H1 (cell line): ENCODE results near the gene EPG5. TPM values are rescaled to one million over a fixed set of nuclear protein-coding genes. Genes with fewer than 3 reads are reported as not detected.
A peak's percentile ranks its signal among the peaks of the same experiment; 100 is the strongest.

Source experiments
- CTCF ChIA-PET: fragments of 300-600 bp; sonication (Branson Sonifier 250); formaldehyde crosslinking; loops from one replicate; lab custom pipeline; 2021; ENCODE audit not compliant: partially characterized antibody; lab: Charles Lee
- POLR2A ChIA-PET: fragments of 300-600 bp; sonication (Branson Sonifier 250); formaldehyde crosslinking; loops from one replicate; lab custom pipeline; 2021; ENCODE audit warnings: inconsistent platforms; ENCODE audit not compliant: partially characterized antibody; lab: Charles Lee
- DNase-seq, 2 experiments: peaks; one replicate each; pipeline versions ENCODE4 v3.0.0 to v3.0.0-alpha.2; 2010 to 2022; ENCODE audit warnings: low spot score in 2 of 2, low read depth in 1 of 2, mixed read lengths in 1 of 2
- FAIRE-seq: peaks from 2 replicates; lab custom pipeline; 2011; peaks lifted over from hg19 to GRCh38; lab: Jason Lieb, UNC
- H2AFZ ChIP-seq: 2 replicates; pipeline ENCODE4 v1.8.1; 2012; ENCODE audit warnings: low read length, inconsistent platforms
- H2AK5ac ChIP-seq: 2 replicates; pipeline ENCODE4 v1.6.1; 2013; ENCODE audit warnings: low read depth, low read length
- H2BK120ac ChIP-seq: replicated peaks from 2 replicates; pipeline ENCODE3; 2013; ENCODE audit warnings: low read depth, low read length, inconsistent platforms
- H2BK12ac ChIP-seq: 2 replicates; pipeline ENCODE4 v1.6.1; 2013; ENCODE audit warnings: low read depth, low read length
- H2BK15ac ChIP-seq: 2 replicates; pipeline ENCODE4 v1.6.1; 2013; ENCODE audit warnings: low read length
- H2BK20ac ChIP-seq: 2 replicates; pipeline ENCODE4 v1.6.1; 2013; ENCODE audit warnings: low read length
- H2BK5ac ChIP-seq: 2 replicates; pipeline ENCODE4 v1.6.1; 2013; ENCODE audit warnings: low read depth, low read length
- H3K14ac ChIP-seq: 2 replicates; pipeline ENCODE4 v1.6.1; 2013; ENCODE audit warnings: inconsistent platforms; ENCODE audit not compliant: insufficient read length
- H3K18ac ChIP-seq: 2 replicates; pipeline ENCODE4 v1.6.1; 2013; ENCODE audit warnings: low read length; ENCODE audit errors: extremely low read depth
- H3K23ac ChIP-seq: 2 replicates; pipeline ENCODE4 v1.6.1; 2013; ENCODE audit warnings: inconsistent platforms; ENCODE audit not compliant: insufficient read length
- H3K23me2 ChIP-seq: 2 replicates; pipeline ENCODE4 v1.6.1; 2013; ENCODE audit warnings: low read depth, low read length
- H3K27ac ChIP-seq: 2 replicates; pipeline ENCODE4 v1.6.1; 2011; ENCODE audit warnings: low read depth, low read length, inconsistent platforms
- H3K27me3 ChIP-seq, 4 experiments: replicated peaks in 1 of 4; 1 replicate in 1 of 4; 2 replicates in 3 of 4; pipeline versions ENCODE4 v1.6.1 to v1.8.1; 2011 to 2013; ENCODE audit warnings: low read length in 3 of 4, mild to moderate bottlenecking in 3 of 4, inconsistent platforms in 2 of 4, mixed read lengths in 2 of 4, moderate library complexity in 1 of 4; ENCODE audit not compliant: control insufficient read depth in 3 of 4, insufficient read depth in 3 of 4; ENCODE audit errors: extremely low read depth in 1 of 4
- H3K36me3 ChIP-seq, 4 experiments: 2 replicates each; pipeline versions ENCODE4 v1.6.1 to v1.8.1; 2011 to 2013; ENCODE audit warnings: mild to moderate bottlenecking in 4 of 4, low read length in 3 of 4, moderate library complexity in 2 of 4, control low read depth in 1 of 4, inconsistent platforms in 1 of 4; ENCODE audit not compliant: insufficient read depth in 4 of 4, control insufficient read depth in 2 of 4
- H3K4ac ChIP-seq: replicated peaks from 2 replicates; pipeline ENCODE3; 2013; ENCODE audit warnings: low read length, low read depth, mixed read lengths, inconsistent platforms; ENCODE audit not compliant: insufficient read length
- H3K4me1 ChIP-seq, 4 experiments: replicated peaks in 1 of 4; 1 replicate in 1 of 4; 2 replicates in 3 of 4; pipeline versions ENCODE4 v1.6.1 to v1.8.1; 2011 to 2013; ENCODE audit warnings: low read length in 3 of 4, inconsistent platforms in 2 of 4, mixed read lengths in 1 of 4; ENCODE audit not compliant: insufficient read depth in 4 of 4, control insufficient read depth in 3 of 4
- H3K4me2 ChIP-seq, 2 experiments: 2 replicates each; pipeline versions ENCODE4 v1.6.1 to v1.8.1; 2011 to 2013; ENCODE audit warnings: low read depth in 2 of 2, low read length in 2 of 2, control low read depth in 1 of 2, inconsistent platforms in 1 of 2, mild to moderate bottlenecking in 1 of 2; ENCODE audit not compliant: insufficient read depth in 1 of 2
- H3K4me3 ChIP-seq, 4 experiments: fragments of 200-600, 300-600 bp in 1 of 4; sonication (generic), shearing (Covaris generic), sonication (Bioruptor Twin) in 1 of 4; 2 replicates each; pipeline versions ENCODE4 v1.5.1 to v1.8.1; 2011 to 2016; ENCODE audit warnings: low read length in 4 of 4, low read depth in 3 of 4, control low read depth in 2 of 4, inconsistent platforms in 2 of 4, mild to moderate bottlenecking in 2 of 4, mixed read lengths in 1 of 4, moderate library complexity in 1 of 4; ENCODE audit not compliant: insufficient read depth in 2 of 4; ENCODE audit errors: extremely low read depth in 1 of 4
- H3K56ac ChIP-seq: replicated peaks from 2 replicates; pipeline ENCODE3; 2013; ENCODE audit warnings: low read depth, mild to moderate bottlenecking, mixed read lengths, low read length, inconsistent platforms; ENCODE audit not compliant: insufficient read length
- H3K79me1 ChIP-seq: 2 replicates; pipeline ENCODE4 v1.6.1; 2013; ENCODE audit warnings: low read depth, low read length, control low read depth
- H3K79me2 ChIP-seq, 2 experiments: 2 replicates each; pipeline versions ENCODE4 v1.6.1 to v1.8.1; 2012 to 2013; ENCODE audit warnings: low read length in 2 of 2, mild to moderate bottlenecking in 2 of 2, inconsistent platforms in 1 of 2; ENCODE audit not compliant: insufficient read depth in 2 of 2, control insufficient read depth in 1 of 2
- H3K9ac ChIP-seq, 4 experiments: replicated peaks in 1 of 4; 1 replicate in 1 of 4; 2 replicates in 3 of 4; pipeline versions ENCODE4 v1.6.1 to v1.8.1; 2011 to 2013; ENCODE audit warnings: low read depth in 3 of 4, low read length in 3 of 4, control low read depth in 2 of 4, mild to moderate bottlenecking in 2 of 4, moderate library complexity in 2 of 4, inconsistent platforms in 1 of 4; ENCODE audit errors: extremely low read depth in 1 of 4
- H3K9me3 ChIP-seq, 2 experiments: 2 replicates each; pipeline versions ENCODE4 v1.6.1 to v1.8.1; 2012 to 2013; ENCODE audit warnings: mild to moderate bottlenecking in 2 of 2, moderate library complexity in 2 of 2, control low read depth in 1 of 2, inconsistent platforms in 1 of 2, low read depth in 1 of 2, low read length in 1 of 2, mixed read lengths in 1 of 2; ENCODE audit not compliant: insufficient read depth in 2 of 2
- H4K20me1 ChIP-seq, 2 experiments: replicated peaks in 1 of 2; 2 replicates each; pipeline versions ENCODE3 to v1.8.1; 2011 to 2013; ENCODE audit warnings: inconsistent platforms in 2 of 2, low read length in 2 of 2, mild to moderate bottlenecking in 1 of 2; ENCODE audit not compliant: insufficient read depth in 2 of 2, control insufficient read depth in 1 of 2
- H4K5ac ChIP-seq: 2 replicates; pipeline ENCODE4 v1.6.1; 2013; ENCODE audit warnings: low read length, low read depth, mixed read lengths, inconsistent platforms; ENCODE audit not compliant: insufficient read length
- H4K8ac ChIP-seq: 2 replicates; pipeline ENCODE4 v1.8.0; 2013; ENCODE audit warnings: mild to moderate bottlenecking, moderate library complexity, low read length, inconsistent platforms; ENCODE audit not compliant: insufficient read depth; ENCODE audit errors: extremely low read depth
- H4K91ac ChIP-seq: replicated peaks from 2 replicates; pipeline ENCODE3; 2013; ENCODE audit warnings: low read length, mixed read lengths, inconsistent platforms; ENCODE audit not compliant: insufficient read length
- CHD2 ChIP-seq: IDR thresholded peaks from 2 replicates; pipeline ENCODE4 v1.6.1; 2012; ENCODE audit warnings: low read length, improper control_type of control experiment
- CREB1 ChIP-seq: IDR thresholded peaks from 2 replicates; pipeline ENCODE4 v1.6.1; 2012; ENCODE audit warnings: inconsistent platforms
- KDM4A ChIP-seq: IDR thresholded peaks from one replicate; pipeline ENCODE4 v1.7.1; 2012; ENCODE audit warnings: low read depth, mild to moderate bottlenecking, moderate library complexity, low read length, inconsistent platforms; ENCODE audit not compliant: severe bottlenecking
- RAD21 ChIP-seq, 2 experiments: IDR thresholded peaks in 1 of 2; conservative IDR thresholded peaks in 1 of 2; 2 replicates each; pipeline ENCODE4 v1.6.1; 2011; ENCODE audit warnings: low read depth in 2 of 2, low read length in 2 of 2, improper control_type of control experiment in 1 of 2, inconsistent platforms in 1 of 2, mild to moderate bottlenecking in 1 of 2, moderate library complexity in 1 of 2
- WGBS, 2 experiments: shearing (Covaris generic) in 1 of 2; methylation state at CpG; one replicate each; pipeline versions ENCODE4 v1.1.6 to v1.1.7; 2013 to 2015; ENCODE audit warnings: low lambda C conversion rate in 2 of 2, mixed read lengths in 2 of 2, inconsistent platforms in 1 of 2, low coverage in 1 of 2, missing lambda C conversion rate in 1 of 2; ENCODE audit not compliant: insufficient replicate concordance in 2 of 2, insufficient coverage in 1 of 2, insufficient read length in 1 of 2; ENCODE audit errors: extremely low coverage in 1 of 2, missing lambda C conversion rate in 1 of 2; 5-methylcytosine and 5-hydroxymethylcytosine counted together
- polyA plus RNA-seq, 7 experiments: library from polyadenylated mRNA; depleted of rRNA in 3 of 7; stranded (reverse) in 5 of 7; unstranded in 2 of 7; fragments of >200 nt in 5 of 7; fragments of 200-250 nt in 2 of 7; gene quantifications; 1 replicate in 5 of 7; 2 replicates in 1 of 7; 4 replicates in 1 of 7; pipeline versions ENCODE4 v1.2.1 to v1.2.3, GENCODE V29; 2011 to 2013; ENCODE audit warnings: missing spikeins in 2 of 7, mixed read lengths in 2 of 7
- total RNA-seq: library from RNA; stranded (reverse); fragmentation: NEBNext Ultra II Directional; extraction: Animal tissue kit (Norgen Biotek cat#: 25700); gene quantifications from 2 replicates; pipeline ENCODE4 v1.2.1, GENCODE V29; 2021
- TF ChIP-seq, protein P1 (sequence below), 3 experiments: IDR thresholded peaks; 1 replicate in 2 of 3; 2 replicates in 1 of 3; pipeline versions ENCODE4 v1.5.1 to v1.6.1; 2011; ENCODE audit warnings: low read length in 3 of 3, mild to moderate bottlenecking in 3 of 3, inconsistent platforms in 2 of 3, low read depth in 1 of 3, moderate library complexity in 1 of 3; ENCODE audit not compliant: insufficient read depth in 1 of 3; ENCODE audit errors: control extremely low read depth in 1 of 3

The EPG5 gene
- total and polyA plus RNA-seq, 2 of the 8 experiments (the other 6 are each of a cell fraction or from before 2014, with no cell fraction given), result 14.1 to 18.3 TPM

DNA sequence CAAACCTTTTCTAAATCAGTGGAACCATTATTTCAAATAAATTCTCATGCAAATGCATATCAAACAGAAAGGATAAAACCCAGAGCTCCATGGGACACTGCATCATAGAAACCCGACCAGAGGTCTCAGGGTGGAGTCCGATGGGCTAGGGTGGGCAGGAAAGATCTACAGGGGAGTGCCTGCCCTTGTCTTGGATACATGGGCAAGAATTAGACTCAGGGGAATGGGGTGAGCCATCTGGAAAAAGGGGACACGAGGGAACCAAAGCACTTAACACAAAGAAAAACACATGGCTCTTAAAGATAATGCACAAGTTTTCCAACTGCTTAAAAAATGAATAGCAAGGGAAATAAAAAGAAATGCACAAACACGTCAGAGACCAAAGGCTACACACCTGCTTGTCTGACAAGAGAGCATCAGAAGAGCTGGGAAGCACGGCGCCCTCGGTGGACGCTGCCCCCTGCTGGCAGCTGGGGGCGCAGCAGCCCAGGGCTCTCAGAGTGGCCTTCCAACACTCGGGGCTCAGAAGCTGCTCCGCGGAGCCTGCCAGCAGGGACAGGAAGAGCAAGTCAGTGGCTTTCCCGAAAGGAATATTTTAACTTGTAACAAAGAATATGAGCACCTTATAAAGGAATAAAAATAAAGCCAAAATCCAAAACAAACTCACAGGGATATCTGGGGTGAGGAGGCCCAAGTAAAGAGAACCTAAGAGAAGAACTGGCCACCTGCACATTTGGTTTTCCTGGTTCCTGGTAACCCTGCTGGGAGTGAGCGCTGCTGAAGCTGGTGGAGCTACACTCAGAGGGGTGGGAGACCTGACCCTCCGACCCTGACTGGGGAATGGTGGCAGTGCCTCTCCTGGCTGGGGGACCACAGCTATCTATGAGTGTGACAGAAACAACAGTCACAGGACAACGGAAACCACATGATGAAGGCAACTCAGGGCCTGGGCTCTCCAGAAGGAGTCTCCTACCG lies 87.2 kb downstream of the EPG5 start:
- Histone ChIP-seq H4K5ac (no peak overlapping the region), H3K4me2 (no peak overlapping the region), H2BK12ac (no peak overlapping the region), H3K4ac (no peak overlapping the region), H3K36me3 (peaks cover 0 to 20% (median 6%) of the 10 kb centered on the region in 4 experiments; a peak in 3 of 8 replicates), H3K79me2 (no peaks in the 10 kb centered on the region), H4K8ac (no peak overlapping the region), H3K9me3 (peaks cover 0 to 3% of the 10 kb centered on the region in 2 experiments; a peak in 1 of 4 replicates), H4K91ac (no peak overlapping the region), H3K27ac (no peak overlapping the region), H3K4me1 (no peaks in the 10 kb centered on the region), H3K14ac (no peak overlapping the region), H2AK5ac (no peak overlapping the region), H2BK20ac (no peak overlapping the region), H3K9ac (no peak overlapping the region), H3K27me3 (no peaks in the 10 kb centered on the region), H3K23ac (no peak overlapping the region), H2BK120ac (no peak overlapping the region), H3K56ac (no peak overlapping the region), H3K79me1 (no peaks in the 10 kb centered on the region), H2BK5ac (no peak overlapping the region), H3K23me2 (no peaks in the 10 kb centered on the region), H3K4me3 (no peak overlapping the region), H2AFZ (no peak overlapping the region), H3K18ac (no peak overlapping the region), H2BK15ac (no peak overlapping the region), H4K20me1 (no peaks in the 10 kb centered on the region)
- FAIRE-seq (peak; percentile 76), DNase-seq (peak; percentile 71 to 91)
- ChIA-PET CTCF (interaction anchor here (0.7 to 6.4 kb wide), 51 partner anchors 9 to 271 kb away, joined by 3 to 69 read pairs (median 4); partner anchors contain the start of genes PSTPIP2, SIGLEC15 and SLC14A1), POLR2A (no interaction called here)
- 44% methylated on average over 17 of the region's 17 CpGs; no CpG with 5 or more reads in 1 of the 2 experiments for WGBS, 2 experiments
- TF ChIP-seq RAD21 (IDR thresholded peaks at IDR 0.05 in 1 of 2, conservative IDR thresholded peaks at IDR 0.05 in 1 of 2; ENCODE audit: low read depth in 2 of 2, low read length in 2 of 2) (peak; percentile 90 to 93), CREB1 (0 out of 2 replicates have a peak, but pooled peaks have one; percentile 14), CHD2 (no peak), KDM4A (no peak)
- TF ChIP-seq, protein P1, sequence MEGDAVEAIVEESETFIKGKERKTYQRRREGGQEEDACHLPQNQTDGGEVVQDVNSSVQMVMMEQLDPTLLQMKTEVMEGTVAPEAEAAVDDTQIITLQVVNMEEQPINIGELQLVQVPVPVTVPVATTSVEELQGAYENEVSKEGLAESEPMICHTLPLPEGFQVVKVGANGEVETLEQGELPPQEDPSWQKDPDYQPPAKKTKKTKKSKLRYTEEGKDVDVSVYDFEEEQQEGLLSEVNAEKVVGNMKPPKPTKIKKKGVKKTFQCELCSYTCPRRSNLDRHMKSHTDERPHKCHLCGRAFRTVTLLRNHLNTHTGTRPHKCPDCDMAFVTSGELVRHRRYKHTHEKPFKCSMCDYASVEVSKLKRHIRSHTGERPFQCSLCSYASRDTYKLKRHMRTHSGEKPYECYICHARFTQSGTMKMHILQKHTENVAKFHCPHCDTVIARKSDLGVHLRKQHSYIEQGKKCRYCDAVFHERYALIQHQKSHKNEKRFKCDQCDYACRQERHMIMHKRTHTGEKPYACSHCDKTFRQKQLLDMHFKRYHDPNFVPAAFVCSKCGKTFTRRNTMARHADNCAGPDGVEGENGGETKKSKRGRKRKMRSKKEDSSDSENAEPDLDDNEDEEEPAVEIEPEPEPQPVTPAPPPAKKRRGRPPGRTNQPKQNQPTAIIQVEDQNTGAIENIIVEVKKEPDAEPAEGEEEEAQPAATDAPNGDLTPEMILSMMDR (IDR thresholded peaks at IDR 0.05; ENCODE audit: control extremely low read depth in 1 of 3, insufficient read depth in 1 of 3, low read depth in 1 of 3, low read length in 3 of 3), result peak; percentile 97 to 99 (median 99)
